ENCODE measurements around the gene OR1K1.

- TF ChIP-seq CTCF (CRISPR knock-in tag; IDR thresholded peaks at IDR 0.05) (no peak), ZNF326 (CRISPR knock-in tag; IDR thresholded peaks at IDR 0.05; ENCODE audit: borderline replicate concordance) (no peak), RFXAP (CRISPR knock-in tag; IDR thresholded peaks at IDR 0.05; ENCODE audit: borderline replicate concordance) (no peak), ZUFSP (CRISPR knock-in tag; IDR thresholded peaks at IDR 0.05; ENCODE audit: borderline replicate concordance) (no peak), TCF7L2 (IDR thresholded peaks at IDR 0.05; ENCODE audit: low read depth, low read length) (no peak), JUND (CRISPR knock-in tag; IDR thresholded peaks at IDR 0.05) (no peak)
These were observed at the start of gene OR1K1 for GRCh38 chr9:122800066-122801060.

Data from HepG2 (cell line).